Gastroesophageal sphincter (tissue), 4 donors: ENCODE results near the gene SULT1C4. TPM values are rescaled to one million over a fixed set of nuclear protein-coding genes. Genes with fewer than 3 reads are reported as not detected.
"Not testable (repeated sequence)": the region's sequence is repeated elsewhere in the genome, so short reads cannot be mapped to it uniquely, and the experiment has no call there.

Experiments
- ATAC-seq: fragments of 150-250 bp; one replicate; pipeline ENCODE4 v1.9.1; 2016; ENCODE audit warnings: mild to moderate bottlenecking, moderate library complexity
- H3K27ac ChIP-seq, 4 donors: fragments of 200-600 bp; sonication (generic) in 3 of 4; 1 replicate in 3 of 4; 2 replicates in 1 of 4; pipeline ENCODE4 v1.5.1; 2016 to 2019
- H3K27me3 ChIP-seq: fragments of 200-600 bp; sonication (generic); one replicate; pipeline ENCODE4 v1.5.1; 2019
- H3K36me3 ChIP-seq, 2 donors: fragments of 200-600 bp; sonication (generic); one replicate each; pipeline ENCODE4 v1.5.1; 2019; ENCODE audit warnings: control low read depth in 1 of 2
- H3K4me1 ChIP-seq, 3 donors: fragments of 200-600 bp; sonication (generic); 1 replicate in 2 of 3; 2 replicates in 1 of 3; pipeline ENCODE4 v1.5.1; 2016 to 2019; ENCODE audit warnings: control low read depth in 2 of 3
- H3K4me3 ChIP-seq, 2 donors: fragments of 200-600 bp; sonication (generic); one replicate each; pipeline ENCODE4 v1.5.1; 2019; ENCODE audit warnings: mild to moderate bottlenecking in 1 of 2, moderate library complexity in 1 of 2
- H3K9me3 ChIP-seq, 3 donors: fragments of 200-600 bp; sonication (generic); one replicate each; pipeline ENCODE4 v1.5.1; 2017 to 2019; ENCODE audit warnings: control low read depth in 2 of 3
- EP300 ChIP-seq: sonication (generic); formaldehyde crosslinking; IDR thresholded peaks from one replicate; pipeline ENCODE4 v1.6.1; 2017; ENCODE audit warnings: antibody characterized with exemption, mild to moderate bottlenecking
- POLR2A ChIP-seq, 2 donors: fragments of 450-650 bp; IDR thresholded peaks; one replicate each; pipeline ENCODE4 v1.6.1; 2017; ENCODE audit warnings: antibody characterized with exemption in 2 of 2, mild to moderate bottlenecking in 2 of 2, moderate library complexity in 1 of 2
- POLR2AphosphoS5 ChIP-seq: sonication (generic); formaldehyde crosslinking; IDR thresholded peaks from one replicate; pipeline ENCODE4 v1.6.1; 2017; ENCODE audit warnings: antibody characterized with exemption
- WGBS, 2 donors: methylation state at CpG; one replicate each; pipeline ENCODE4 v1.1.5; 2018; ENCODE audit warnings: low coverage in 1 of 2; 5-methylcytosine and 5-hydroxymethylcytosine counted together
- small RNA-seq, 4 donors: library from RNA; depleted of rRNA; stranded (forward); fragments of <200 nt; gene quantifications; one replicate each; pipeline ENCODE3, GENCODE V24; 2016
- total RNA-seq, 4 donors: library from RNA; depleted of rRNA; stranded (reverse); fragments of >200 nt; gene quantifications; one replicate each; pipeline ENCODE4 v1.1.0, GENCODE V29; 2016
- TF ChIP-seq, protein P1 (sequence below), 4 experiments: fragments of 200-600 bp in 2 of 4; fragments of 450-650 bp in 2 of 4; sonication (generic) in 1 of 4; IDR thresholded peaks; one replicate each; pipeline ENCODE4 v1.5.1; 2017 to 2019; ENCODE audit warnings: antibody characterized with exemption in 4 of 4, mild to moderate bottlenecking in 2 of 4, moderate library complexity in 2 of 4

The SULT1C4 gene
- total RNA-seq, 4 donors from 2014 or later: 2.3 to 8.1 (median 5.9) TPM

DNA sequence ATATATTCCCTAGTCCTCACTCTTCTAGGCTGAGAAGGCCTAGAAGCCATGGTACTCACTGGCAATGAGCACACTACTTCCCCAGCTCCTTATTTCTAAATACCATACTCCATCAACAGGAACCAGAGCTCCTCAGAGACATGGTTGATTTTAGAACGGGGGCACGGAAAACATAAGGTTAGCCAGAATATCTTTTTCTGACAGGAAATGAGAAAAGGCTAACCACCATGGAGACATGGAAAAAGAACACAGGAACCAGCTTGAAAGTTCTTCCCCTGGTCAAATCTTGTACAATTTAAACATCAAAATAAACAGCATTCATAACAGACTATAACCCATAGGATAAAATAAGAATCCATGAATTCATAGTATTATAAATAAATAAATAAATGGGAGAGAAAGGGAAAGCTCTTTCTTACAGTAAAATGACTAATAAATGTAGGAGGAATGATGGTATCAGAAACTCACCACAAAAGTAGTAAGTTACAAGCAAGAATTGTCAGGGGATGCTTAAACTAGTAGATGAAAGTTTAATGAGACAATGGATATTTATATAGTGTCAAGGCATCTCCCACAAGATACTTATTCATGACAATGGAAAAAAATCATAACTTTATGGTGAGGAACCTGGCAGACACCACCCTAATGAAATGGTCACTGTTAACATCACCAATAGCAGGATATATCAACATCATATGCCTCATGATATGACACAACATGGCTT, 50.7 kb downstream of the SULT1C4 start:
- Histone ChIP-seq H3K27me3 (no peaks in the 10 kb centered on the region), H3K36me3 (no peaks in the 10 kb centered on the region), H3K4me3 (no peak overlapping the region), H3K27ac (no peak overlapping the region), H3K9me3 (no peaks in the 10 kb centered on the region), H3K4me1 (no peaks in the 10 kb centered on the region)
- no peak for ATAC-seq
- 35 to 74% methylated on average over 2 of the region's 2 CpGs for WGBS, 2 donors
- TF ChIP-seq EP300 (no peak), POLR2AphosphoS5 (no peak), POLR2A (IDR thresholded peaks at IDR 0.05) (no peak)
- TF ChIP-seq, protein P1, sequence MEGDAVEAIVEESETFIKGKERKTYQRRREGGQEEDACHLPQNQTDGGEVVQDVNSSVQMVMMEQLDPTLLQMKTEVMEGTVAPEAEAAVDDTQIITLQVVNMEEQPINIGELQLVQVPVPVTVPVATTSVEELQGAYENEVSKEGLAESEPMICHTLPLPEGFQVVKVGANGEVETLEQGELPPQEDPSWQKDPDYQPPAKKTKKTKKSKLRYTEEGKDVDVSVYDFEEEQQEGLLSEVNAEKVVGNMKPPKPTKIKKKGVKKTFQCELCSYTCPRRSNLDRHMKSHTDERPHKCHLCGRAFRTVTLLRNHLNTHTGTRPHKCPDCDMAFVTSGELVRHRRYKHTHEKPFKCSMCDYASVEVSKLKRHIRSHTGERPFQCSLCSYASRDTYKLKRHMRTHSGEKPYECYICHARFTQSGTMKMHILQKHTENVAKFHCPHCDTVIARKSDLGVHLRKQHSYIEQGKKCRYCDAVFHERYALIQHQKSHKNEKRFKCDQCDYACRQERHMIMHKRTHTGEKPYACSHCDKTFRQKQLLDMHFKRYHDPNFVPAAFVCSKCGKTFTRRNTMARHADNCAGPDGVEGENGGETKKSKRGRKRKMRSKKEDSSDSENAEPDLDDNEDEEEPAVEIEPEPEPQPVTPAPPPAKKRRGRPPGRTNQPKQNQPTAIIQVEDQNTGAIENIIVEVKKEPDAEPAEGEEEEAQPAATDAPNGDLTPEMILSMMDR (IDR thresholded peaks at IDR 0.05): no peak

DNA sequence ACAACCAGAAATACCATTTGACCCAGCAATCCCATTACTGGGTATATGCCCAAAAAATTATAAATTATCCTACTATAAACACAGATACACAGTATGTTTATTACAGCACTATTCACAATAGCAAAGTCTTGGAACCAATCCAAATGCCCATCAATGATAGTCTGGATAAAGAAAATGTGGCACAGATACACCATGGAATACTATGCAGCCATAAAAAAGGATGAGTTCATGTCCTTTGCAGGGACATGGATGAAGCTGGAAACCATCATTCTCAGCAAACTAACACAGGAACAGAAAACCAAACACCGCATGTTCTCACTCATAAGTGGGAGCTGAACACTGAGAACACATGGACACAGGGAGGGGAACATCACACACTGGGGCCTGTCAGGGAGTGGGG, 57.8 kb downstream of the SULT1C4 start:
- ATAC-seq, H3K27me3 ChIP-seq, H3K4me1 ChIP-seq, H3K9me3 ChIP-seq, H3K27ac ChIP-seq, H3K4me3 ChIP-seq, H3K36me3 ChIP-seq: not testable (repeated sequence)
- 90 to 95% methylated on average over 1 of the region's 1 CpG for WGBS, 2 donors

DNA sequence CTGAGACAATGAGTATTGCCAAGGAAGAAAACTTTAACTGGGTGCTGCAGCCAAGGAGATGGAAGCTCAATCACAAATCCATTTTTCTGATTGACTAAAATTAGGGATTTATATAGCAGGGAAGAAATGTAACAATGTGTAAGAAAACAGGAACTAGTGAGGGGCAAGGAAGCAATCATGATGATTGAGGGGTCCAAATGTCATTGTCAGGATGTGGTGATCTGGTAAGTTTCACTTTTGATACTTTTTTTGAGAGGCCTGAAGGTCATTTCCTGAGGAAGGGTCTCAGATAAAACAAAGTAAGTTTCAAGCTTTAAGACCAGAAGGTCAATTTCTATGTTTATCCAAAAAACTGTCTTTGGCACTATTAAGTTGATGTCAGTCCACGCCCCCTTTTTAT, 59.2 kb downstream of the SULT1C4 start:
- WGBS, 2 donors: 40 to 47% methylated on average over 1 of the region's 1 CpG
- Histone ChIP-seq H3K4me1 (no peaks in the 10 kb centered on the region), H3K9me3 (no peaks in the 10 kb centered on the region), H3K27ac (no peak overlapping the region), H3K27me3 (no peaks in the 10 kb centered on the region), H3K4me3 (no peak overlapping the region), H3K36me3 (no peaks in the 10 kb centered on the region)
- no peak for ATAC-seq
- TF ChIP-seq POLR2A (IDR thresholded peaks at IDR 0.05): no peak
- no peak for TF ChIP-seq POLR2AphosphoS5
- TF ChIP-seq, protein P1 (IDR thresholded peaks at IDR 0.05): no peak
- no peak for TF ChIP-seq EP300

Small RNA genes within 50 kb of the gene (small RNA-seq; reads per million reads assigned to genes)
- 0 reads per million in 4 donors for gene SMIM12P1

Other genes starting within 250 kb of the SULT1C4 start
- not detected for gene SULT1C3, start 138.0 kb upstream of the SULT1C4 start, total RNA-seq
- gene SULT1C2, start 89.1 kb upstream of the SULT1C4 start, total RNA-seq: 1 to 10 TPM in 2 of 4 donors, not detected in 2; 1.0 to 1.1 TPM
- 10 to 100 TPM; 24.0 to 41.6 (median 33.4) TPM for gene GCC2, start 71.3 kb downstream of the SULT1C4 start, total RNA-seq
- 100 to 1,000 TPM in 3 of 4 donors, 10 to 100 TPM in 1; 79.6 to 119 (median 116) TPM for gene LIMS1, start 156.5 kb downstream of the SULT1C4 start, total RNA-seq